Endodermal cell (in vitro differentiated cells): ENCODE data around the gene CCL22. TPM values are rescaled to one million over a fixed set of nuclear protein-coding genes. Genes with fewer than 3 reads are reported as not detected.

ENCODE experiments used
- DNase-seq: peaks from one replicate; pipeline ENCODE4 v3.0.0-alpha.2; 2017
- H3K27ac ChIP-seq: 2 replicates; pipeline ENCODE4 v1.5.1; 2013; ENCODE audit warnings: mild to moderate bottlenecking, low read depth, low read length, moderate library complexity
- H3K27me3 ChIP-seq: 2 replicates; pipeline ENCODE4 v1.6.1; 2013; ENCODE audit warnings: mild to moderate bottlenecking, low read length, moderate library complexity; ENCODE audit not compliant: insufficient read depth, control insufficient read depth, poor library complexity, severe bottlenecking
- H3K36me3 ChIP-seq: 2 replicates; pipeline ENCODE4 v1.7.0; 2013; ENCODE audit warnings: mild to moderate bottlenecking, low read length, moderate library complexity; ENCODE audit not compliant: control insufficient read depth, insufficient read depth
- H3K4me1 ChIP-seq: one replicate; pipeline ENCODE4 v1.7.0; 2013; ENCODE audit warnings: low read length; ENCODE audit not compliant: control insufficient read depth, insufficient read depth
- H3K4me3 ChIP-seq: 2 replicates; pipeline ENCODE4 v1.5.1; 2013; ENCODE audit warnings: mild to moderate bottlenecking, low read length, moderate library complexity
- H3K9ac ChIP-seq: 2 replicates; pipeline ENCODE4 v1.6.1; 2013; ENCODE audit warnings: mild to moderate bottlenecking, low read length, moderate library complexity; ENCODE audit not compliant: poor library complexity, severe bottlenecking; ENCODE audit errors: extremely low read depth
- H3K9me3 ChIP-seq: 2 replicates; pipeline ENCODE4 v1.6.1; 2013; ENCODE audit warnings: mild to moderate bottlenecking, low read length, moderate library complexity; ENCODE audit not compliant: control insufficient read depth
- H3K27ac Mint-ChIP-seq: 2 replicates; pipeline ENCODE4 v1.8.0; 2020; ENCODE audit warnings: mixed read lengths
- H3K27me3 Mint-ChIP-seq: 2 replicates; pipeline ENCODE4 v1.8.0; 2021; ENCODE audit warnings: mild to moderate bottlenecking, mixed read lengths; ENCODE audit not compliant: insufficient read depth
- H3K36me3 Mint-ChIP-seq: 2 replicates; pipeline ENCODE4 v1.8.0; 2020; ENCODE audit warnings: low read depth, mixed read lengths
- H3K4me1 Mint-ChIP-seq: 2 replicates; pipeline ENCODE4 v1.8.0; 2020; ENCODE audit warnings: mixed read lengths
- H3K4me3 Mint-ChIP-seq: 2 replicates; pipeline ENCODE4 v1.8.0; 2020; ENCODE audit warnings: mild to moderate bottlenecking, moderate library complexity, mixed read lengths
- H3K9me3 Mint-ChIP-seq: 2 replicates; pipeline ENCODE4 v1.8.0; 2020; ENCODE audit warnings: mild to moderate bottlenecking, mixed read lengths
- CTCF ChIP-seq: fragments of 200-600 bp; sonication (generic); conservative IDR thresholded peaks from 2 replicates; pipeline ENCODE4 v1.5.0; 2021; ENCODE audit warnings: antibody characterized with exemption, mild to moderate bottlenecking
- WGBS, 2 experiments: methylation state at CpG; one replicate each; pipeline versions ENCODE4 v1.1.5 to v1.1.7; 2013; ENCODE audit warnings: missing lambda C conversion rate in 2 of 2, mixed read lengths in 1 of 2; ENCODE audit not compliant: insufficient coverage in 1 of 2, insufficient read length in 1 of 2; 5-methylcytosine and 5-hydroxymethylcytosine counted together
- total RNA-seq, 2 donors: library from RNA; stranded (reverse); fragmentation: NEBNext Ultra II Directional in 1 of 2; extraction: Animal tissue kit (Norgen Biotek cat#: 25700) in 1 of 2; gene quantifications; 2 replicates in 1 of 2; 3 replicates in 1 of 2; pipeline ENCODE4 v1.2.1, GENCODE V29; 2021

CCL22 gene
- total RNA-seq, 2 donors from 2014 or later, result not detected

GRCh38 chr16:57314161-57314785, 44.3 kb upstream of the CCL22 start:
- Mint-ChIP-seq H3K27ac (no peak overlapping the region), H3K4me3 (no peak overlapping the region), H3K36me3 (no peaks in the 10 kb centered on the region), H3K4me1 (peaks cover 7% of the 10 kb centered on the region), H3K9me3 (no peaks in the 10 kb centered on the region), H3K27me3 (peaks cover 10% of the 10 kb centered on the region)
- H3K4me3 ChIP-seq, result no peak overlapping the region
- no peak overlapping the region for H3K27ac ChIP-seq
- no peaks in the 10 kb centered on the region for H3K27me3 ChIP-seq
- 92 to 100% methylated on average over 1 of the region's 1 CpG for WGBS, 2 experiments
- H3K36me3 ChIP-seq, result no peaks in the 10 kb centered on the region
- no peak overlapping the region for H3K9ac ChIP-seq
- no peaks in the 10 kb centered on the region for H3K4me1 ChIP-seq
- H3K9me3 ChIP-seq, result no peaks in the 10 kb centered on the region
- TF ChIP-seq CTCF, result no peak
- DNase-seq, result no peak

- 94 to 97% methylated on average over 3 to 7 of the region's 7 CpGs for WGBS, 2 experiments
- no peaks in the 10 kb centered on the region for H3K36me3 ChIP-seq
- no peak overlapping the region for H3K27ac ChIP-seq
Measured at GRCh38 chr16:57315416-57315815, 43.2 kb upstream of the CCL22 start.

GRCh38 chr16:57316390-57317017, 42.1 kb upstream of the CCL22 start:
- no peak for TF ChIP-seq CTCF
- Mint-ChIP-seq H3K9me3 (no peaks in the 10 kb centered on the region), H3K27ac (no peak overlapping the region), H3K27me3 (peaks cover 10% of the 10 kb centered on the region), H3K4me3 (no peak overlapping the region), H3K4me1 (peaks cover 7% of the 10 kb centered on the region), H3K36me3 (no peaks in the 10 kb centered on the region)
- no peaks in the 10 kb centered on the region for H3K36me3 ChIP-seq
- H3K27me3 ChIP-seq, result no peaks in the 10 kb centered on the region
- no peak overlapping the region for H3K9ac ChIP-seq
- no peak for DNase-seq
- no peaks in the 10 kb centered on the region for H3K4me1 ChIP-seq
- WGBS, 2 experiments, result 90 to 91% methylated on average over 1 to 3 of the region's 3 CpGs
- no peaks in the 10 kb centered on the region for H3K9me3 ChIP-seq
- H3K27ac ChIP-seq, result no peak overlapping the region
- no peak overlapping the region for H3K4me3 ChIP-seq

More at GRCh38 chr16:57315416-57315815, 43.2 kb upstream of the CCL22 start:
- no peaks in the 10 kb centered on the region for H3K4me1 ChIP-seq
- Mint-ChIP-seq H3K27me3 (peaks cover 10% of the 10 kb centered on the region), H3K4me3 (no peak overlapping the region), H3K9me3 (no peaks in the 10 kb centered on the region), H3K36me3 (no peaks in the 10 kb centered on the region), H3K4me1 (peaks cover 7% of the 10 kb centered on the region), H3K27ac (no peak overlapping the region)
- no peak for TF ChIP-seq CTCF
- DNase-seq, result no peak
- H3K4me3 ChIP-seq, result no peak overlapping the region
- H3K27me3 ChIP-seq, result no peaks in the 10 kb centered on the region
- H3K9ac ChIP-seq, result no peak overlapping the region
- no peaks in the 10 kb centered on the region for H3K9me3 ChIP-seq
